Astrocyte (in vitro differentiated cells and primary cell): ENCODE results near the gene TTC13.

ENCODE experiments used
- CTCF ChIP-seq: IDR thresholded peaks from 2 replicates; pipeline ENCODE4 v1.5.1; 2011; ENCODE audit warnings: low read depth, mild to moderate bottlenecking, inconsistent platforms, low read length, moderate library complexity; ENCODE audit not compliant: insufficient read depth
- EZH2 ChIP-seq: IDR thresholded peaks from 2 replicates; pipeline ENCODE4 v1.6.1; 2012; ENCODE audit warnings: mild to moderate bottlenecking, low read length, inconsistent platforms; ENCODE audit not compliant: insufficient read depth

GRCh38 chr1:230976825-230977747, 1.6 kb downstream of the TTC13 start:
- TF ChIP-seq CTCF: no peak
- TF ChIP-seq EZH2: no peak
